ENCODE measurements around the gene ZSWIM5.
"Not testable (repeated sequence)": the region's sequence is repeated elsewhere in the genome, so short reads cannot be mapped to it uniquely, and the experiment has no call there.

The ZSWIM5 gene

DNA sequence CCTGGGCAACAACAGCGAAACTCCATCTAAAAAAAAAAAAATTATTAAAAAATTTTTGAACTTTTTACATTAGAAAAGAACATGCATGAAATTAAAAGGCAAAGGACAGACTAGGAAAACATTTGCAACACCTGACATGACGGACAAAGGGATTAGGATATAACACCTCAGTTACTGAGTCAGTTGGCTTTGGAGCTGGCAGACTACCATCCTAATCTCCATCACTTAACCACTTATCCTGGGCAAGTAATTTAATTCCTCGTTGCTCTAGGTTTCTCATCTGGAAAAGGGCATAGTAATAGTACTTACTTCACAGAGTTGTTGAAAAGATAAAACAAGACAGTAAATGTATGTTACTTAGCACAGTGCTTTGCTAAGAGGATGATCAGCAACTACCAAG is 207.2 kb downstream of the ZSWIM5 start:
- DNase-seq, result no peak

DNA sequence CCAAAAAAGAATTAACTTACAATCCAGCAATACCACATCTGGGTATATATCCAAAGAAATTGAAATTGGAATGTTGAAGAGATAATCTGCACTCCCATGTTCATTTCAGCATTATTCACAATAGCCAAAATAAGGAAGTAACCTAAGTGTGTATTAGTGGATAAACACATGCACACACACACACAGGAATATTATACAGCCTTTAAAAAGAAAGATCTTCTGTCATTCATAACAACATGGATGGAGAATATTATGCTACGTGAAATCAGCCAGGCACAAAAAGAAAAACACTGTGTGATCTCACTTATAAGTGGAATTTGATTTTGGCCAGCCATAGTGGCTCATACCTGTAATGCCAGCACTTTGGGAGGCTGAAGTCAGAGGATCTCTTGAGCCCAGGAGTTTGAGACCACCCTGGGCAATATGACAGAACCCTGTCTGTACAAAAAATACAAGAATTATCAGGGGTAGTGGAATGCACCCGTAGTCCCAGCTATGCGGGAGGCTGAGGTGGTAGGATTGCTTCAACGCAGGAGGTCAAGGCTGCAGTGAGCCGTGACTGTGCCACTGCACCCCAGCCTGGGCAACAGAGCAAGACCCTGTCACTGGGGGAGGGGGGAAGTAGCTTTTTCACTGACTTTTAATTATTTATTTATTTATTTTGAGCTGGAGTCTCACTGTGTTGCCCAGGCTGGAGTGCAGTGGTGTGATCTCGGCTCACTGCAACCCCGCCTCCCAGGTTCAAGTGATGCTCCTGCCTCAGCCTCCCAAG is 210.8 kb downstream of the ZSWIM5 start:
- no peak for DNase-seq

DNA sequence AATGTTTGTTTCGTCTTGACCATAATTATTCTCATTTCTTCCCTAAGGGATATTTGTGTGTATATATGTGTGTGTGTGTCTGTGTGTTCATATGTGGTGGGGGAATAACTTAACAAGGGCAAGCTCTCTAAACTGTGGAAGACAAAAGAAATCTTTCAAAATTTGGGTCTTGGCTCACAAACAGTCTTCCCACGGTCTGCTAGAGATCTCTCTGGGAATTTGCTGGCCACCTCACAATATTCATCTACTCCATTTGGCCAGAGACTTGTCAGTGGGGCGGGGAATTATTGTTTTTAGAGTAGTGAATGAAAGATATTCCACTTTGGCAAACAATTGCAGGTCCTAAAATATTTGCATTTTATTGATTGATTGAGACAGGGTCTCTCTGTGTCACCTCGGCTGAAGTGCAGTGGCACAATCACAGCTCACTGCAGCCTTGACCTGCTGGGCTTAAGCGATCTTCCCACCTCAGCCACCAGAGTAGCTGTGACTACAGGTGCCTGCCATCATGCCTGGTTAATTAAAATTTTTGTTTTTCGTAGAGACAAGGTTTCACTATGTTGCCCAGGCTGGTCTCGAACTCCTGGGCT is 212.0 kb downstream of the ZSWIM5 start:
- DNase-seq, result no peak

DNA sequence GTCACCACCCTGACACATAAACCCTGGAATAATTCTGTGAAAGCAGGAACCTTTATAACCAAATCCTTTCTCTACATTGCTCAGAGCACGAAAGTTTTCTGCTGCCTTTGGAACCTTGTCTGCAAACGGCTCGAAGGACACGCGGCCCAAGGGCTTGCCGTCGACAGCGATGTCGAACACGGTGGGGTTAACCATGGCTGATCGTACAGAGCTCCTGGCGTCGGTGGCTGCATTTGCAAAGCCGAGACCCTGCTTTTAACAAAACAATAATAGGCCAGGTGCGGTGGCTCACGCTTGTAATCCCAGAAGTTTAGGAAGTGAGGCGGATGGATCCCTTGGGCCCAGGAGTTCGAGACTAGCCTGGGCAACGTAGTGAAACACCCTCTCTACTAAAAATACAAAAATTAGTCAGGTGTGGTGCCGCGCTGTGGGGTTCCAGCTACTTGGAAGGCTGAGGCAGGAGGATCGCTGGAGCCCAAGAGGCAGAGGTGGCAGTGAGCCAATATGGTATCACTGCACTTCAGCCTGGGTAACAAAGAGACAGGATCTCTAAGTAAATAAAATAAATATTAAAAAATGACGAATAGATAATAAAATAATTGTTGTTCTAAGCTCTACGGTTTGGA is 217.8 kb downstream of the ZSWIM5 start:
- no peak for DNase-seq

DNA sequence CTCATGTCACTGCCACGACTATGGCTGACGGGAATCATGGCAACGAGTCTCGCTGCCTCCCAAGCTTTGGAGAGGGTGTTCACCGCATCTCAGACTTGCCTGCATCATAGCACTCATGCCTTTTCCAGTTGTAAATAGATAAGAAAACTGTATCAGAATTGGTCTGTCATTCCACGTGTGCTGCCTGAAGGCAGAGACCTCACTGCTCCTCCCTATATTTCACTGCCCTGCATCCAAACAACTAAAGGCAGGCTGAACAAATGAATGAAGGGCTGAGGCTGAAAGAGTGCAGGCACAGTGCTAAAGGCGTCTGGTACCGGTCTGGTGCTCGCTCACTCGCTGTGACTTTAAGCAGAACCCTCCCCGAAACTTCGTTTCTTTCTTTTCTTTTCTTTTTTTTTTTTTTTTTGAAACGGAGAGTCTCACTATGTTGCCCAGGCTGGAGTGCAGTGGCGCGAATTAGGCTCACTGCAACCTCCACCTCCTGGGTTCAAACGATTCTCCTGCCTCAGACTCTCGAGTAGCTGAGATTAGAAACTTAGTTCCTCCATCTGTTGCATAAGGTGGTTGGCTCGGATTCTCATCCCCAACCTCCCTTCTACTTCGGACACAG is 220.6 kb downstream of the ZSWIM5 start:
- no peak for DNase-seq

DNA sequence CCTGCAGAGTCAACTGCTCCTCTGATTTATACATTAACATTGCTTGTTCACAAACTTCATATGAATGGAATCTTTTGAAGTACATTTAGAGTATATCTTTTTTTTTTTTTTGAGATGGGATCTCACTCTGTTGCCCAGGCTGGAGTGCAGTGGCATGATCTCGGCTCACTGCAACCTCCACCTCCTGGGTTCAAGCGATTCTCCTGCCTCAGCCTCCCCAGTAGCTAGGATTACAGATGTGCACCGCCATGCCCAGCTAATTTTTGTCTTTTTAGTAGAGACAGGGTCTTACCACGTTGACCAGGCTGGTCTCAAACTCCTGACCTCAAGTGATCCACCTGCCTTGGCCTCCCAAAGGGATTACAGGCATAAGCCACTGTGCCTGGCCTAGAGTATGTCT is 229.0 kb downstream of the ZSWIM5 start:
- not testable (repeated sequence) for DNase-seq

DNA sequence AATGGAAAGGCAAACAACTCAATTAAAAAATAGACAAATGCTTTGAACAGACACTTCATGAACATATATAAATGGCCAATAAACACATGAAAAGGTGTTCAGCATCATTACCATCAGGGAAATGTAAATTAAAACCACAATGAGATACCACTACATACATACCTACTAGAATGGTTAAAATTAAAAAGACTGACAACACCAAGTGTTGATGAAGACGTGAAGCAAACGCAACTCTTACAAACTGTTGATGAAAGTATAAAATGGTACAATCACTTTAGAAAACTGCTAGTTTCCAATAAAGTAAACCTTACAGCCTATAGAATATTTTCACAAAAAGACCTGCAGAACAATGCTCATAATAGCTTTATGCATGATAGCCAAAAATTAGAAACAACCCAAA is 230.2 kb downstream of the ZSWIM5 start:
- no peak for DNase-seq

DNA sequence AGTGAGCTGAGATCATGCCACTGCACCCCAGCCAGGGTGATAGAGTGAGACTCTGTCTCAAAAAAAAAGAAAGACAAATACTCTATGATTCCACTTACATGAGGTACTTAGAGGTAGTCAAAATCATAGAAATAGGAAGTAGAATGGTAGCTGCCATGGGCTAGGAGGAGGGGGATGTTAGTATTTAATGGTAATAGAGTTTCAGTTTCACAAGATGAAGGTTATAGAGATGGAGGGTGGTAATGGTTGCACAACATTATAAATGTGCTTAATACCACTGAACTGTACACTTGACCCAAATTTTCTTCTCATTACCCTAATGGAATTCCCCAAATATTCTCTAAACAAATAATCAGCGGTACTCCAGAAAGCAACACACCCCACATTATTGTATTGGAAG is 232.8 kb downstream of the ZSWIM5 start:
- DNase-seq, result no peak

DNA sequence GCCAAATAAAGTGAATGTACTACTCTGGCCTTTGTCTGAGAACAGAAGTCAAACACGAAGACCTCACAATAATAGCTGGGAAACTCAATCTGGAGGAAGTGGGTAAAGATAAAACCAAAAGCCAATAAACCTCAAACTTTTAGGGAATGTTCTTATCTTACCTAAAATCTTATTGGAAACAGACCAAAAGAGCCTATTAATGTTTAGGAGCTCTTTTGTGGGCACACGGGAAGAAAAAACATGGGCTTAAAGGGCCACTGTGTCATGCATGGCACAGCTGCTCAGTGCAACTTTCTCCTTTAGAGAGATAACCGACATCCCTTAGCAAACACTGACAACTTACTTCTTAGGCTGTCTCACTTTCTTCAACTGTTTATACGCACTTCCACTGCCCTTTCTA is 236.1 kb downstream of the ZSWIM5 start:
- DNase-seq, result no peak

All from NCI-H1105 (cell line).